B cell (primary cell): ENCODE data around the gene ANGPT4. TPM values are rescaled to one million over a fixed set of nuclear protein-coding genes. Genes with fewer than 3 reads are reported as not detected.

Source experiments
- ATAC-seq: fragments of 200-7000 bp; cut with Tn5 transposase; one replicate; pipeline ENCODE4 v1.10.0; 2021; ENCODE audit warnings: low read depth, mild to moderate bottlenecking, moderate number of reproducible peaks, moderate library complexity
- CTCF ChIA-PET: fragments of 350-600 bp; sonication (Branson Sonifier 250); formaldehyde crosslinking; loops from one replicate; lab custom pipeline; 2021; ENCODE audit warnings: antibody characterized with exemption, inconsistent platforms; lab: Charles Lee
- POLR2A ChIA-PET: fragments of 350-600 bp; sonication (Branson Sonifier 250); formaldehyde crosslinking; loops from one replicate; lab custom pipeline; 2021; ENCODE audit warnings: antibody characterized with exemption; lab: Charles Lee
- DNase-seq: peaks from one replicate; pipeline ENCODE4 v3.0.0; 2013
- H2AFZ ChIP-seq: 2 replicates; pipeline ENCODE4 v1.6.1; 2012; ENCODE audit warnings: mild to moderate bottlenecking, low read depth, low read length; ENCODE audit not compliant: insufficient read depth, poor library complexity, severe bottlenecking
- H3K27ac ChIP-seq, 2 donors: 1 replicate in 1 of 2; 2 replicates in 1 of 2; pipeline ENCODE4 v1.5.1; 2012 to 2013; ENCODE audit warnings: low read length in 2 of 2, mild to moderate bottlenecking in 2 of 2, moderate library complexity in 1 of 2
- H3K27me3 ChIP-seq, 4 experiments: fragments of 200-600 bp in 1 of 4; sonication (generic) in 1 of 4; replicated peaks in 1 of 4; 1 replicate in 2 of 4; 2 replicates in 2 of 4; pipeline versions ENCODE4 v1.6.1 to v1.7.0; 2013 to 2016; ENCODE audit warnings: low read length in 3 of 4, mild to moderate bottlenecking in 2 of 4, mixed read lengths in 1 of 4, moderate library complexity in 1 of 4; ENCODE audit not compliant: insufficient read depth in 4 of 4, control insufficient read depth in 3 of 4; ENCODE audit errors: control extremely low read depth in 1 of 4
- H3K36me3 ChIP-seq, 2 experiments: replicated peaks in 1 of 2; 1 replicate in 1 of 2; 2 replicates in 1 of 2; pipeline versions ENCODE4 v1.6.1 to v1.7.1; 2013; ENCODE audit warnings: low read length in 1 of 2; ENCODE audit not compliant: insufficient read depth in 2 of 2, control insufficient read depth in 1 of 2; ENCODE audit errors: control extremely low read depth in 1 of 2, extremely low read depth in 1 of 2
- H3K4me1 ChIP-seq, 2 donors: fragments of 200-600 bp in 1 of 2; sonication (generic) in 1 of 2; 1 replicate in 1 of 2; 2 replicates in 1 of 2; pipeline versions ENCODE4 v1.5.1 to v1.6.1; 2013 to 2017; ENCODE audit warnings: low read length in 2 of 2; ENCODE audit not compliant: control insufficient read depth in 2 of 2, insufficient read depth in 2 of 2
- H3K4me2 ChIP-seq: replicated peaks from 2 replicates; pipeline ENCODE3; 2012; ENCODE audit warnings: mild to moderate bottlenecking, low read depth, low read length; ENCODE audit not compliant: poor library complexity, severe bottlenecking
- H3K4me3 ChIP-seq, 5 experiments: fragments of 200-600 bp in 1 of 5; sonication (generic) in 1 of 5; 1 replicate in 3 of 5; 2 replicates in 2 of 5; pipeline versions ENCODE4 v1.5.1 to v1.7.0; 2011 to 2016; ENCODE audit warnings: low read length in 4 of 5, mild to moderate bottlenecking in 4 of 5, low read depth in 2 of 5, control low read depth in 1 of 5, moderate library complexity in 1 of 5; ENCODE audit not compliant: insufficient read depth in 1 of 5; ENCODE audit errors: control extremely low read depth in 1 of 5, extremely low read depth in 1 of 5
- H3K79me2 ChIP-seq: fragments of 200-600 bp; sonication (generic); one replicate; pipeline ENCODE4 v1.6.0; 2016; ENCODE audit warnings: low read length; ENCODE audit not compliant: control insufficient read depth, insufficient read depth
- H3K9ac ChIP-seq: fragments of 200-600 bp; sonication (generic); 2 replicates; pipeline ENCODE4 v1.6.1; 2017; ENCODE audit warnings: mild to moderate bottlenecking, low read length, moderate library complexity
- H3K9me3 ChIP-seq, 3 donors: one replicate each; pipeline versions ENCODE4 v1.6.1 to v1.7.1; 2013; ENCODE audit warnings: low read length in 2 of 3; ENCODE audit not compliant: control insufficient read depth in 2 of 3, insufficient read depth in 1 of 3; ENCODE audit errors: control extremely low read depth in 1 of 3
- H4K20me1 ChIP-seq: 2 replicates; pipeline ENCODE4 v1.6.0; 2012; ENCODE audit warnings: mild to moderate bottlenecking, low read length; ENCODE audit not compliant: insufficient read depth, control insufficient read depth, poor library complexity, severe bottlenecking
- H3K27ac Mint-ChIP-seq: one replicate; pipeline ENCODE4 v1.8.0; 2021; ENCODE audit warnings: mixed read lengths
- H3K27me3 Mint-ChIP-seq: one replicate; pipeline ENCODE4 v1.8.0; 2021; ENCODE audit warnings: mixed read lengths
- H3K4me1 Mint-ChIP-seq: one replicate; pipeline ENCODE4 v1.8.0; 2021; ENCODE audit warnings: mixed read lengths
- H3K4me3 Mint-ChIP-seq: one replicate; pipeline ENCODE4 v1.8.0; 2021; ENCODE audit warnings: mixed read lengths
- H3K9me3 Mint-ChIP-seq: one replicate; pipeline ENCODE4 v1.8.0; 2022; ENCODE audit warnings: mixed read lengths; ENCODE audit not compliant: insufficient read depth
- EZH2 ChIP-seq: IDR thresholded peaks from 2 replicates; pipeline ENCODE4 v1.6.1; 2012; ENCODE audit warnings: borderline replicate concordance, low read depth, mild to moderate bottlenecking, moderate library complexity, low read length; ENCODE audit not compliant: insufficient read depth, poor library complexity, severe bottlenecking
- WGBS: methylation state at CpG from one replicate; pipeline ENCODE4 v1.1.5; 2013; ENCODE audit warnings: missing lambda C conversion rate; ENCODE audit not compliant: insufficient coverage; 5-methylcytosine and 5-hydroxymethylcytosine counted together
- intact Hi-C: fragments of 100-400 bp; cut with micrococcal nuclease; formaldehyde crosslinking; loops from one replicate; pipeline ENCODE4 v1.10.0; 2022
- polyA plus RNA-seq: library from polyadenylated mRNA; depleted of rRNA; stranded (reverse); fragments of >200 nt; gene quantifications from 2 replicates; pipeline ENCODE4 v1.2.3, GENCODE V29; 2012
- total RNA-seq, 2 donors: library from RNA; stranded (reverse); fragments of 120-200 nt in 1 of 2; gene quantifications; 1 replicate in 1 of 2; 2 replicates in 1 of 2; pipeline versions ENCODE4 v1.2.3 to v1.2.4, GENCODE V29; 2013 to 2022
- TF ChIP-seq, protein P1 (sequence below): fragments of 200-600 bp; IDR thresholded peaks from one replicate; pipeline ENCODE4 v1.8.0; 2022; ENCODE audit warnings: antibody characterized with exemption, mild to moderate bottlenecking

Gene ANGPT4
- total and polyA plus RNA-seq, 2 donors (not counting 1 experiment from before 2014, with no cell fraction given): not detected

DNA sequence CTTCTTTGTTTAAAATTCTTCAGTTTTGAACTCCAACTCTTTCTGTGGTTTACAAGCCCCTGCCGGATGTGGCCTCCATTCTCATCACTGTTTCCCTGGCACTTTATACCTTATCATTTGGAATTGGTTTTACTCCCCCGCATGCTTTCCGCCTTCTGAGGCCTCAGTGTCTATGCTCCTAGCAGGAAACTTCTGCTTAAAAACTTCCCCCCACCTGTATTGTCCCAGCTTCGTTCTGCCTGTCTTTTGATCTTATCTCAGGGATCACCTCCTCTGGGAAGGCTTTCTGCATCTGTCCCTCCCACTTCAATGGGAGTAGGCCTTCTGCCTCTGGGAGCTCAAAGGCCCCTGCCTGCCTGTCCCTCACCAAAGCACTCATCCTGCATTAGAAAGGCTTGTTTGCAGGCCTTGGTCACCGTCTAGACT, 3.4 kb upstream of the ANGPT4 start:
- Mint-ChIP-seq H3K27ac (no peak overlapping the region), H3K27me3 (peaks cover 26% of the 10 kb centered on the region), H3K4me3 (no peak overlapping the region), H3K9me3 (no peaks in the 10 kb centered on the region), H3K4me1 (no peaks in the 10 kb centered on the region)
- Histone ChIP-seq H2AFZ (no peak overlapping the region), H3K36me3 (no peaks in the 10 kb centered on the region), H3K4me2 (no peak overlapping the region), H3K4me1 (no peaks in the 10 kb centered on the region), H3K4me3 (no peak overlapping the region), H3K9me3 (no peaks in the 10 kb centered on the region), H3K9ac (no peak overlapping the region), H3K27ac (no peak overlapping the region), H4K20me1 (no peaks in the 10 kb centered on the region), H3K27me3 (peaks cover 0 to 5% (median 0%) of the 10 kb centered on the region in 4 experiments), H3K79me2 (no peaks in the 10 kb centered on the region)
- TF ChIP-seq EZH2: no peak
- TF ChIP-seq, protein P1, sequence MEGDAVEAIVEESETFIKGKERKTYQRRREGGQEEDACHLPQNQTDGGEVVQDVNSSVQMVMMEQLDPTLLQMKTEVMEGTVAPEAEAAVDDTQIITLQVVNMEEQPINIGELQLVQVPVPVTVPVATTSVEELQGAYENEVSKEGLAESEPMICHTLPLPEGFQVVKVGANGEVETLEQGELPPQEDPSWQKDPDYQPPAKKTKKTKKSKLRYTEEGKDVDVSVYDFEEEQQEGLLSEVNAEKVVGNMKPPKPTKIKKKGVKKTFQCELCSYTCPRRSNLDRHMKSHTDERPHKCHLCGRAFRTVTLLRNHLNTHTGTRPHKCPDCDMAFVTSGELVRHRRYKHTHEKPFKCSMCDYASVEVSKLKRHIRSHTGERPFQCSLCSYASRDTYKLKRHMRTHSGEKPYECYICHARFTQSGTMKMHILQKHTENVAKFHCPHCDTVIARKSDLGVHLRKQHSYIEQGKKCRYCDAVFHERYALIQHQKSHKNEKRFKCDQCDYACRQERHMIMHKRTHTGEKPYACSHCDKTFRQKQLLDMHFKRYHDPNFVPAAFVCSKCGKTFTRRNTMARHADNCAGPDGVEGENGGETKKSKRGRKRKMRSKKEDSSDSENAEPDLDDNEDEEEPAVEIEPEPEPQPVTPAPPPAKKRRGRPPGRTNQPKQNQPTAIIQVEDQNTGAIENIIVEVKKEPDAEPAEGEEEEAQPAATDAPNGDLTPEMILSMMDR: no peak
- intact Hi-C loops: no loop called here
- no peak for ATAC-seq
- 70% methylated on average over 5 of the region's 5 CpGs for WGBS
- ChIA-PET CTCF (interaction anchor here (0.7 kb wide), 1 partner anchor 30 kb away, joined by 4 read pairs; no protein-coding TSS in a partner anchor), POLR2A (no interaction called here)
- DNase-seq: no peak

DNA sequence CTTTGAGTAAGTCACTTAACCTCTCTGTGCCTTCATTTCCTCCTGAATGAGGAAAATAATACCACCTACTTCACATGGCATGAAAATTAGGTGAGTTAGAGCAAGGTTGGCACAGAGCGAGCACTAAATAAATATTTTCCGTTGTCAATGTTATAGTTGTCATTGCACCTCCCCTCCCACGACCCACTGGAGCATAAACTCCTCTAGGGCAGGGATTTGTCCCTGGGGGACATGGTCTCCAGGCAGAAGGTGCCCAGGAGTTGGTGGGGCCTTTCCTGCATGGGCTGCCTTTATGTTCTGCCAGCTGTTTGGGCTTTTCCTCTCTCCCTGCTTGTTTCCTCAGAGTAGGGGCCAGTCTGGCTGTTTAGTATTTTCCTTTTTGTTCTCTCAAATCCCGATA, 1.3 kb upstream of the ANGPT4 start:
- WGBS: 80% methylated on average over 1 of the region's 4 CpGs
- H3K9me3 ChIP-seq: no peaks in the 10 kb centered on the region
- intact Hi-C loops: no loop called here
- H3K9ac ChIP-seq: no peak overlapping the region
- no peak overlapping the region for H3K4me2 ChIP-seq
- no peaks in the 10 kb centered on the region for H3K36me3 ChIP-seq
- H3K27me3 ChIP-seq: peaks cover 0 to 11% (median 0%) of the 10 kb centered on the region in 4 experiments
- H3K4me1 ChIP-seq: no peaks in the 10 kb centered on the region
- no peak overlapping the region for H2AFZ ChIP-seq
- no peak for TF ChIP-seq EZH2
- TF ChIP-seq, protein P1: no peak
- no peaks in the 10 kb centered on the region for H3K79me2 ChIP-seq
- ChIA-PET POLR2A (no interaction called here), CTCF (interaction anchor here (0.8 to 1.9 kb wide), 2 partner anchors 31 to 39 kb away, joined by 3 to 7 read pairs; no protein-coding TSS in a partner anchor)
- no peak for DNase-seq
- H3K4me3 ChIP-seq: no peak overlapping the region
- no peak for ATAC-seq
- H3K27me3 Mint-ChIP-seq: peaks cover 43% of the 10 kb centered on the region
- H3K27ac ChIP-seq: no peak overlapping the region
- no peaks in the 10 kb centered on the region for H3K4me1 Mint-ChIP-seq
- H3K27ac Mint-ChIP-seq: no peak overlapping the region
- H3K9me3 Mint-ChIP-seq: no peaks in the 10 kb centered on the region
- no peak overlapping the region for H3K4me3 Mint-ChIP-seq
- H4K20me1 ChIP-seq: no peaks in the 10 kb centered on the region
